AG09319 (cell line): ENCODE data around the gene GRK5.

ENCODE experiments used
- DNase-seq: peaks from one replicate; pipeline ENCODE4 v3.0.0-alpha.2; 2010; ENCODE audit warnings: low read depth; ENCODE audit errors: extremely low read depth
- CTCF ChIP-seq: IDR thresholded peaks from 2 replicates; pipeline ENCODE4 v1.5.1; 2011; ENCODE audit warnings: low read depth, mild to moderate bottlenecking, inconsistent platforms, low read length, moderate library complexity

Gene GRK5

GRCh38 chr10:119245272-119245671, 37.9 kb downstream of the GRK5 start:
- no peak for TF ChIP-seq CTCF
- no peak for DNase-seq

- peak; percentile 90 for DNase-seq
- TF ChIP-seq CTCF: no peak; the same call in 1 of the 2 replicates
Observed at GRCh38 chr10:119246862-119247549, 39.6 kb downstream of the GRK5 start.

- TF ChIP-seq CTCF: no peak
- no peak for DNase-seq
Observed at GRCh38 chr10:119247550-119247894, 40.2 kb downstream of the GRK5 start.

GRCh38 chr10:119248184-119248583, 40.8 kb downstream of the GRK5 start:
- no peak for DNase-seq
- no peak for TF ChIP-seq CTCF

- no peak for DNase-seq
- TF ChIP-seq CTCF: no peak
Observed at GRCh38 chr10:119248681-119249080, 41.3 kb downstream of the GRK5 start.

- peak; percentile 83 for DNase-seq
- TF ChIP-seq CTCF: no peak
Observed at GRCh38 chr10:119250641-119251314, 43.4 kb downstream of the GRK5 start.

- TF ChIP-seq CTCF: no peak
- no peak for DNase-seq
Observed at GRCh38 chr10:119251315-119251708, 43.9 kb downstream of the GRK5 start.
